GM18505 (cell line): ENCODE measurements around the gene CENPW.

Experiments
- ATAC-seq: cut with Tn5 transposase; IDR thresholded peaks from one replicate; pipeline ENCODE4 v1.9.1; 2021; ENCODE audit not compliant: unreplicated experiment
- POLR2A ChIP-seq: IDR thresholded peaks from 4 replicates; pipeline ENCODE4 v1.6.1; 2011; ENCODE audit warnings: borderline replicate concordance; ENCODE audit not compliant: insufficient read depth, insufficient read length; ENCODE audit errors: extremely low read depth

The CENPW gene

GRCh38 chr6:126339796-126340609 lies at the start of gene CENPW:
CENPW (plus strand) TSS chr6:126340115; CDS start chr6:126340274, 159 bp downstream.
- TF ChIP-seq POLR2A = peak; percentile 69
- peak; percentile 94 for ATAC-seq

- no peak for ATAC-seq
- TF ChIP-seq POLR2A = no peak
These were observed 45.9 kb upstream of the CENPW start for GRCh38 chr6:126293891-126294524.

GRCh38 chr6:126300126-126300525 lies 39.8 kb upstream of the CENPW start:
- peak; percentile 43 for ATAC-seq
- no peak for TF ChIP-seq POLR2A

GRCh38 chr6:126300735-126301134 lies 39.2 kb upstream of the CENPW start:
- peak; percentile 72 for ATAC-seq

GRCh38 chr6:126302191-126302590 lies 37.7 kb upstream of the CENPW start:
- TF ChIP-seq POLR2A = no peak
- no peak for ATAC-seq

More at GRCh38 chr6:126300735-126301134, 39.2 kb upstream of the CENPW start:
- no peak for TF ChIP-seq POLR2A

- no peak for ATAC-seq
- TF ChIP-seq POLR2A = no peak
These were observed 32.1 kb upstream of the CENPW start for GRCh38 chr6:126307849-126308248.

GRCh38 chr6:126308362-126308761 lies 31.6 kb upstream of the CENPW start:
- no peak for ATAC-seq
- TF ChIP-seq POLR2A = no peak

GRCh38 chr6:126312013-126312665 lies 27.8 kb upstream of the CENPW start:
- no peak for TF ChIP-seq POLR2A
- peak; percentile 90 for ATAC-seq

GRCh38 chr6:126313941-126314340 lies 26.0 kb upstream of the CENPW start:
- no peak for ATAC-seq
- no peak for TF ChIP-seq POLR2A

GRCh38 chr6:126318797-126319196 lies 21.1 kb upstream of the CENPW start:
- no peak for TF ChIP-seq POLR2A
- no peak for ATAC-seq

- no peak for TF ChIP-seq POLR2A
- no peak for ATAC-seq
These were observed 6.2 kb upstream of the CENPW start for GRCh38 chr6:126333729-126334128.

GRCh38 chr6:126335210-126335609 lies 4.7 kb upstream of the CENPW start:
- no peak for ATAC-seq
- TF ChIP-seq POLR2A = no peak

GRCh38 chr6:126337323-126337722 lies 2.6 kb upstream of the CENPW start:
- TF ChIP-seq POLR2A = no peak
- no peak for ATAC-seq

- TF ChIP-seq POLR2A = no peak
- no peak for ATAC-seq
These were observed 1.2 kb downstream of the CENPW start for GRCh38 chr6:126341126-126341525.

- TF ChIP-seq POLR2A = no peak
- ATAC-seq = no peak
These were observed 4.3 kb downstream of the CENPW start for GRCh38 chr6:126344181-126344580.

- no peak for TF ChIP-seq POLR2A
- ATAC-seq = no peak
These were observed 12.0 kb downstream of the CENPW start for GRCh38 chr6:126351960-126352359.
